Measurements from ENCODE around the gene RALGAPB.

Gene RALGAPB

DNA sequence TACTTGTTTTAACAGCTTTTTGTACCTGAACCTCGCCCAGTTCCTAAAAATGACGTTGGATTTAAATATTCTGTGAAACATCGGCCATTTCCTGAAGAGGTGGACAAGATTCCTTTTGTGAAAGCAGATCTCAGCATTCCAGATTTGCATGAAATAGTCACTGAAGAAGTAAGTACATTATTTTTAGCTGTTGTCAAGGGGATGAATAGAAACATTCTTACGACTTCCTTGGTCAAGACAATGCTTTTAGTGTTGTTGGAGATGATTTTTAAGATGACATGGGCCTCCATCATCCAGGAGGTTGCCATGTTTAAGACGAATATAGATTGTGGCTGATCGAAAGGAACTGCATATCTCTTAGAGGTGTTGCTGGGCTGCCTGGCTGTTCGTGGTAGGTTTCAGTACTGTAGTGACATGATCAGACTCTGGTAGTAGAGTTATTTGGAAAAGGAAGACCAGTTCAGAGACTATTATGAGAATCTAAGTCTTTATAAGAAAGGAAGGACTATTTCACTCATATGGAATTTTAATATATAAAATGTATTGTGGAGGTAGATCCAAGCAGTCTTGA lies 78.5 kb downstream of the RALGAPB start:
- DNase-seq, result no peak

DNA sequence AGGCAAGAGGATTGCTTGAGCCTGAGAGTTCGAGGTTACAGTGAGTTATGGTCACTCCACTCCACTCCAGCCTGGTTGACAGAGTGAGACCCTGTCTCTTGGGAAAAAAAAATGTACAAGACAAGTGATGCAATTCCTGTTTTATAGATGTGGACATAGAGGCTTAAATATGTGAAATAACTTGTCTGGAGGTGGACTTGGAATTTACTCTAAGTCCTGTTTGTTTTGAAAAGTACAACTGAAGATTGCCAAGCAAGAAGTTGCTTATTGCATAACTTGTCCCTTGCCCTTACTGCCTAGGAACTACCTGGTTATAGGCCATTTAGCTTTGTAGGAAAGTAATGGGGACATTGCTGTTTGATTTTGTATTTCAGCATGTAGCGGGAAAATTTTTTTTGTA lies 82.3 kb downstream of the RALGAPB start:
- DNase-seq, result no peak

DNA sequence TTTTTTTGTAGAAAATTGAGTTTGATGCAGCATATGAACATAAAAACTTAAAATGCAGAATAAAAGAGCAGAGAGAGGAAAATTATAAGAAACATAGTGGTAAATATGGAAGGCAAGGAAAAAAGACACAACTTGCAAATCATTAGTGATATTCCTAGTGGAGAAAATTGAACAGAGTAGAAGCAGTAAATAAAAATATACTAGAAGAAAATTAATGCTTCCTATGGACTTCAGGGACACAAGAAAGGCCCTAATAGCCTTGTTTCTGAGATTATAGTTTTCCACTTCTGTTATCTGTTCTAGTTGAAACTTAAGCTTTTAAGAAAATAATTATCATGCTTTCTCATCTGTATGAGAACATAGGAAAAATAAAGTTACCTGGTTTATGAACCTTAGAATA lies 82.8 kb downstream of the RALGAPB start:
- DNase-seq, result no peak

DNA sequence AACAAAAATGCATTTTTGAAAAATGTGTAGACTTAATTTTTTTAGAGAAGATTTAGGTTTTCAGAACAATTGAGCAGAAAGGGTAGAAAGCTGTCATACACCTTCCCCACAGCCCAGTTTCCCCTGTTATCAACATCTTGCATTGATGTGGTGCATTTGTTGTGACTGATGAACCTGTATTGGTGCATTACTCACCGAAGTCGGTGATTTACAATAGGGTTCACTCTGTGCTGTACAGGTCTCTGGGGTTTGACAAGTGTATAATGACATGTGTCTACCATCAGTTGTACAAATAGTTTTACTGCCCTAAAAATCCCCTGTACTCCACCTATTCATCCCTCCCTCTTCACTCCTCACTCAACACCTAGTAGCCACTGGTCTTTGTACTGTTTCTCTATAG lies 84.5 kb downstream of the RALGAPB start:
- DNase-seq, result no peak

DNA sequence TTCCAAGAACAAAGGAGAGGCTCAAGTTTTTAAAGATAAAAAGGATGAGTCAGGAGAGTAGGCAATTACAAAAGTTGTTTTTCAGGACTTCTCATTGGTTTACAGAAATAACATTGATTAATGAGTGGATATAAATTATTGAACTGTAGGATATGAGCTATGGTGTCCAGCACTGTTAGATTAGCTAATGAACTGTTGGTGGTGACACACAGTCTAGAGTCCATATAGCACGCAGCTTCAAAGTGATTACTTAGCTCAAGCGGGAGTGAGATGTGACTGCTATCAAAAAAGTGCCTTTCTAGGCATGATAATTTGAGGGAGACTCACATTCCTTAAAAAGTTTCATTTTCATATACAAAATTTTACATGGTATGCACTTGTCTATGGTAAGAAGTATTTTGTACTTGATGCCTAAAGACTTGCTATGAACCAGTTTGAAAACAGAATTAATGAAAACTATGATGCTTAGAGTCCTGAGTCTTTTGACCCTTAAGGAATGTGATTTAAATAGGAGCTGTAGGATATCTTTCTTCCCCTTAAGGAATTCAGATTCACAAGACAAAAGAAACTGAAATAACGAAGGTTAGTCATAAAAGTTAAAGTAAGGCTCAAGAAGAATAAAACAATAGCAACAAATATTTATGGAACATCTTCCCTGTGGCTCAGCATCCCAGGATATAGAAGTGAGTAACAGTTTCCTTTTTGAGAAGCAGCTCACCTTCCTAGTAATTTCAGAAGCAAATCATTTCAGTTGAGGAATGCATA lies 86.1 kb downstream of the RALGAPB start:
- no peak for DNase-seq

DNA sequence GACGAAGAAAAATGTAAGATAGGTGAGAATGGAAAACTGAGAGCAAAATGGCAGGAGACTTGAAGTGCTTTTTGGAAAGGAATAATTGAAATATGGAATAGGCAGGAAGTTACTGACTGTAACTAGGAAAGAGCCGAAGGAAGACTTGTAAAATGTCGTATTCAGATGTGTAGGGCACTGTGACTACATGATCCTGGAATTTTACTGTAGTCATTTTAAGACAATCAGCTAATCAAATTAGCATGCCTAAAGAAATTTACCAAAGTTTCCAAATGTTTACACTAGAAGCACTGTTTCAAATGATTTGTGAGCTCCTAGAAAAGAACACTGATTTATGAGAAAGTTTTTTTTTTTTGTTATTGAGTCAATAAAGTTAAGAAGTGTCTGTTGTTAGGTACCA lies 87.1 kb downstream of the RALGAPB start:
- no peak for DNase-seq

DNA sequence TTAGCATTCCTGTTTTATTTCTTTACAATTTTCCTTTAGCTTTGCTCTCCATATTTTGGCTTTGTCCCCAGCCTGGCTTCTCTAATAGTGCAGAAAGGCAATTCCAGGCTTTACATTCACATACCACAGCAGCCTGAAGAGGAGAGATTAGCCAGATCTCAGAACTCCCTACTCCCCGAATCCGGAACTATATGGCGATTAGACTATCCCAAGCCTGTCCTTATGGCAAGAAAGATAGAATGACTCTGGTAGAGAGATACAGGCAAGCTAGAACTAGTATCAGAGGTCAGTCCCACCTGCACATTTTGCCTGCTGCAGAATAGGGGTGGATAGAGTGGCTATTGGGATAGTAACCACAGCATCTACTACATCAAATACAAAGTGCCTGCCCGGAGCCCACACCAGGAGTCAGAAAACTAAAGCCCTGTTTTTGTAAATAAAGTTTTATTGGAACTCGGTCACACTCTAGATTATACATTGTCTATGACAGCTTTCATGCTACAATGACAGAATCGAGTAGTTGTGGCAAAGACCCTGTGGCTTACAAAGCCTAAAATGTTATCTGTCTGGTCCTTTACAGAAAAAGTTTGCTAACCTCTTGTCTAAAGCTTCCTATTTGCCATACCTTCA lies 91.3 kb downstream of the RALGAPB start:
- no peak for DNase-seq

DNA sequence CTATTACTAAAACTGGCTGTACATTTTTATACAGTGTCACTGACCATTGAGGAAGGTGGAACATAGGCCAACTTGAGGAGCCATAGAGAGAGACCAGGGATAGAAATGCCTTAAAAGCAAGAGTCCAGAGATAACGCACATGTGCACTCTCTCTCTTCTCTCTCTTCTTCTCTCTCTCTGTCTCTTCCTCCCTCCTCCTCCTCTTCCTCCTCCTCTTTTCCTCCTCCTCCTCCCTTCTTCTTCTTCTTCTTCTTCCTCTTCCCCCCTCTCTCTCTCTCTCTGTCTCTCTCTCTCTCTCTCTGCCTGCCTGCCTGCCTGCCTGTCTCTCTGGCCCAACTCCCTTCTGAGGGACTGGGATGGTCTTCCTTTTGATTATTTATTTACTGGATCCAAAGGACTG lies 92.0 kb downstream of the RALGAPB start:
- DNase-seq, result no peak

DNA sequence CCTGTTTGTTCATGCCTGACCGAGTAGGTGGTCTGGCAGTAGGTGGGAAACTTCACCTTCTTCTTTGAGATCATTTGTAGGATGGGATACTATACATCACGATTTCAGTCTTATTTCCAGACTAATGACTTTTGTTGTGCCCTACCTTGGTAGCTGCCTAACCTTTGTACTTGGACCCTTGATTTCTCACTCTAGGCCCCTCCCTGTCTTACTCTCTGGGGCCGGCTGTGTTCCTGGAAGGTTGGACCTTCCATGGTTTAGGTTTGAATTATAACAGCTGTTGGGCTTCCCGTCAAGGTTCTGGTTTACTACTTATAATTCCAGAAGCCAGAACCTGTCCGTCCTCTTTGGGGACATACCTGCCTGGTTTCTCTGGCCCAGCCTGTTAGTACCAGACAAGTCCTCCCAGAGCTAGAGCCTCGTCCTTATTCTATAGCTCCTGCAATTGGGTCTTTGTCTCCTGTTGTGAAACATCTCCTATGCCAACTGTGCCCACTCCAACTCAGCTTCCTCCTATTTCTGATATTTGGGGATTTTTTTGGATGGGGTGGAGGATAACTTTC lies 93.5 kb downstream of the RALGAPB start:
- no peak for DNase-seq

DNA sequence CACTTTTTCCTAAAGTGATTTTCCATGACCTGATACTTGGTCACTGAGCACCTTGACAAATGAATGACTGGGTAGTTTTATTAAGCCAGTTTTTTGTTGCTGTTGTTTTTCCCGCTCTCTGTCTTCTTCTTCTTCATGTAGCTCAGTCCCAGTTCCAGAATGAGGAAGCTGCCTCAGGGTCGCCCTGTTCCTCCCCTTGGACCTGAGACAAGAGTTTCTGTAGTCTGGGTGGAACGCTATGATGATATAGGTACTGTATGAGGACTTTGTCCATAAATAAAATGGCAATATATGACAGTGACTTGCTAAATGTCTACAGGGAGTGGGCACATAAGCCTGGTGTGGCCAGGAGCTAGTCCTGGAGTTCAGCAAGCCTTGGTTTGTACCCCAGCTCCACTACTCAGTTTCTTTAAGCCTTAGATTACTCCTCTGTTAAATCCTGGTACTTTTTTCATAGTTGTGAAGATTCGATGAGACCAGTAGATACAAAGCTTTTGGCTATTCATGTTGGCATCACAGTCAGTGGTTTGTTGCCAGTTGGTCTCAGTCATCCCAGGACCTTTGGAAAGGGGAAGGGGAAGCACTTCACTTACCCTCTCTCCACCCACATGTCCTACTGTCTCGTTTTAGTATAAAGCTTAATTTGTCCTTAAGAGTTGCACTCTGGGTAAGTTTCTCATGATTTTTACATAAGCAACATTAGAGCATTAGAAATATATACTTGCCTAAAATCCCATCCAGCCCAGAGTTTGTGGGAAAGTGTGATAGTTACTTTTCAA lies 97.3 kb downstream of the RALGAPB start:
- DNase-seq, result no peak

DNA sequence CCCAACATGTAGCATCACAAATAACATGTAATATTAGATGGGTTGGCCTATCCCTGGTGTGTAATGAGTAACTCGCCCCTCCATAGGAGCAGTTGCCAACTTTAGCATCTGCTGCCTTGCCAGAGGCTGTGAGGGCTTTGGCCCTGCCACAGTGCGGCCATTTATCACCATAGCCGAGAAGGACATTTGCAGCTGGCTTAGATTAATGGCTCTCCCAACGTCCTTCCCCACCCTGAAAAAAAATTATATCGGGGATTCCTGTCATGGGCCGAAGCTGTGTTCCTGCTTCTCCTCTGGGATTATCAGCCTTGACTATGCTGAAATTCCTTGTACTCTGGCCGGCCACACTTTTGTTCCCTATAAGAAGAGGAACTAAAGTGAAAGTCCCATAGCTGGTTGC lies 100.8 kb downstream of the RALGAPB start:
- DNase-seq, result no peak

DNA sequence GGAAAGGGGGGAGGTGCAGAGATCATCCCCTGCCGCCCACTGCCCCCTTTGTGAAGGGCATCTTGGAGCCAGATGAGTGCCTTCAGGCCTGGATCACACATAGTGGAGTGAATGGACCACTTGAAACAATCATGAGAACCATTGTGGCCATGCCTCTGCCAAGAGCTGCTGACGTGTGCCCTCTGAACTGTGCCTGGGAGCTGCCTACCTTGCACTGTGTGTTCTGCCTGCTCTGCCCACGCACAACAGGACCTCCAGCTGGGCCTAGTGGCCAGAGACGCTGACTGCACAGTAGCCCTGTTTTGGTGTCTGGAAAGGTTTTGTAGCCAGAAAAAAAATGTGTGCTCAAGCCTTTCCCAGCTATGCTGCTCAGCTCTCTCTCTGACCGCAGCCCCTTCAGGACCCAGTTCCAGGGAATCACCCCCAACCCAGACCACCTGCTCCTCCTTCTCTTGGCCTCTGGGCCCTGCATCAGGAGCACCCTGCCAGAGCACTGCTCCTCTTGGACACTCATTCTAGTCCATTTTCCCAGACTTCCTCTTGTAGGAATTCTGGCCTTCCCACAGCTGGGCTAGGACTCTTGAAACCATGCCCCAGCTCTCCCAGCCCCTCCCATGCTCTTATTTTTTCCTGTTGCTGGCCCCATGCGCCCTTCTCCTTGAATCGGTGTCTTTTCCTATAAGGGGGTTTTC lies 106.7 kb downstream of the RALGAPB start:
- DNase-seq, result no peak

DNA sequence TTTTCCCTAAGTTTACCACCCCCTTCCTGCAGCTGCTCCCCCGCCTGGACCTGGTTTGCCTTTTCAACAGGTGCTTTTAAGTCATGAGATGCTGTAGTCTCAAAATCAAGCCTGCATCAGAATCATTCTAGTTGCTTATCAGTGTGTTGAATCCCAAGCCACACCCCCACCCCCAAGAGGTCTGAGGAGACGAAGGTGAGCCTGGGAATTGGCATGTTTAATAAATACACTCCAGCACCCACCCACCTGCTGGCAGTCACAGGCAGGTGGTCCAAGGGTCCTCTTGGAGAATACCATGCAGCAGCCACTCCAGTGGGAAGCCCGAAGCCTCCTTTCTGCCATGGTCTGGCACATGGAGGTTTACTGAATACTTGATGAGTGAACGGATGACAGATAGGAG lies 107.3 kb downstream of the RALGAPB start:
- no peak for DNase-seq

DNA sequence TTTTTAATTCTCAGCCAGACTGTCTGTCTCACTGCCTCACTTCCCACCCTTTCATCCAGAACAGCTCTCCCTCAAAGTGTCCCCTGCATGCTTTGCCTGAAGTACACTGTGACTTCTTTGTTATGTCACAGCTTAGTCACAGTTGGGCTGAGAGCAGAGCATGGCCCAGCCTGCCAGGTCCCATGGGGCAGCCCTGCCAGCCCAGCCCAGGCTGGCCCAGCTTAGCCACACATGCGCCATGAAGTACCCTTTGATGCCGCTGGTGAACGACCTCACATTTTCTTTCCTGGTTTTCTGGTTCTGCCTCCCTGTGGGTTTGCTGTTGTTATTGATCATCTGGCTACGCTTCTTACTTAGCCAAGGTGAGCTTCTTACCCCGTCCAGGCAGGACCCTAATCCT lies 108.4 kb downstream of the RALGAPB start, which contains the start of gene ADIG:
Gene ADIG, plus strand, starts transcription at position 185 of the 400 bp plus-strand sequence. Its CDS starts 54 bp downstream, at position 239.
- no peak for DNase-seq

DNA sequence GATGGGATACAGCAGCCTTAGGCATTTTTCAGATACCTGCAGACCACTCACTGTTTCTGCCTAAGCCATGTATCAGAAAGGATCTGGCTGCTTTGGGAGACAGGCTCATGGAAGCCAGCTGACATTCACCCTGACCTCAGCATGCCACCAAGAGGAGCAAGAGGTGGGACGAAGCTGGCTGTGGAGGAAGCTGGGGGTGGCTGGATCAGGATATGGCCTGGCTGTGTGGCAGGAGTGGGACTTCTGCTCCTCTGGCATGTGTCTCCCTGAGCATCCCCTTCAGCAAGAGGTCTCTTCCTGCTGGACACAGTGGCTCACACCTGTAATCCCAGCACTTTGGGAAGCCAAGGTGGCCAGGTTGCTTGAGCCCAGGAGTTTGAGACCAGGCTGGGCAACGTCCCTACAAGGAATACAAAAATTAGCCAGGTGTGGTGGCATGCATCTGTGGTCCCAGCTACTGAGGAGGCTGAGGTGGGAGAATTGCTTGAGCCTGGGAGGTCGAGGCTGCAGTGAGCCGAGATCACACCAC lies 109.3 kb downstream of the RALGAPB start:
- no peak for DNase-seq

DNA sequence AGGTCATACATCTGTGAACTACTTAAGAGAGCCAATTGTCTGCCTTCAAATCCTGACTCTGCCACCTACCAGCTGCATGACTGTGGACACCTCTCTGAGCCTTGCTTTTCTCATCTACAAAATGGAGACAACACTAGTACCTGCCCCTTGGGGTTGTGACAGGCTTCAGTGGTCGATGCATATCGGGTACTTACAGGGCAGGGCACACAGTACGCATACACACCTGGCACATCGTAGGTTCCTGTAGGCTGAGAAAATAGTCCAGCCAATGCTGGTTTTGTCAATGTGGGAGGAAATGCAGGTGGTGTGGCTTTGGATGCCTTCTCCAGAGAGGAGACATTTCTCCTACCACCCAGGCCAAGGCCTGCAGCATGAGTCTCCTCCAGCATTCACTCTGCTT lies 110.7 kb downstream of the RALGAPB start:
- DNase-seq, result no peak

DNA sequence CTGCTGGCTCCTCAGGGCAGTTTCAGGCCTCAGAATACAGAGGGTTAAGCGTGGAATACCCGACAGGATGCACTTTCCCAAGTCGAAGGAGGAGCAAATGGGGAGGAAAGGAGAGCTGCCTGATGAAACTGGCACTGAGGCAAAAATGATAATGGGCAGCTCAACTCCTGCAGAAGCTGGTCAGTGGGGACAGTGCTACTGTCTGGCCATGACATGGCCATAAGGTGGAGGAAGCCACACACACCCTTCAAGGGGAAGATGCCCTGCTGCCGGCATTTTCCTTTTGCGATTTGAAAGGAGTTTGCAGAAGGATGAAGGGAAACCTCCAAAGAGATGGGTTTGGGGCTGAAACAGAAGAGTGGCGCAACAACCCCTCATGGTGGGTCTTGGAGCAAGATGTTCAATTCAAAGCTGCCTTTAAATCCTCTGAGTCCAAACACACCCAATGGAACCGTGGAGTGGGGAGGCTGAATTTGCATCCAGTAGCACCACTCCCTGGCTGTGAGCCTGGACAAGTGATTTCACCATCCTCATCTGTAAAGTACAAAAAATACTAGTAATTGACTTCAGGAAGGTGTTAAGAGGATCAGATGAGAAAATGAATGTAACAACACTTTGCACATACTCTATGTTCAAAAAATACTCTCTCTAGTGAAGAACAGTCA lies 111.6 kb downstream of the RALGAPB start:
- DNase-seq, result no peak

DNA sequence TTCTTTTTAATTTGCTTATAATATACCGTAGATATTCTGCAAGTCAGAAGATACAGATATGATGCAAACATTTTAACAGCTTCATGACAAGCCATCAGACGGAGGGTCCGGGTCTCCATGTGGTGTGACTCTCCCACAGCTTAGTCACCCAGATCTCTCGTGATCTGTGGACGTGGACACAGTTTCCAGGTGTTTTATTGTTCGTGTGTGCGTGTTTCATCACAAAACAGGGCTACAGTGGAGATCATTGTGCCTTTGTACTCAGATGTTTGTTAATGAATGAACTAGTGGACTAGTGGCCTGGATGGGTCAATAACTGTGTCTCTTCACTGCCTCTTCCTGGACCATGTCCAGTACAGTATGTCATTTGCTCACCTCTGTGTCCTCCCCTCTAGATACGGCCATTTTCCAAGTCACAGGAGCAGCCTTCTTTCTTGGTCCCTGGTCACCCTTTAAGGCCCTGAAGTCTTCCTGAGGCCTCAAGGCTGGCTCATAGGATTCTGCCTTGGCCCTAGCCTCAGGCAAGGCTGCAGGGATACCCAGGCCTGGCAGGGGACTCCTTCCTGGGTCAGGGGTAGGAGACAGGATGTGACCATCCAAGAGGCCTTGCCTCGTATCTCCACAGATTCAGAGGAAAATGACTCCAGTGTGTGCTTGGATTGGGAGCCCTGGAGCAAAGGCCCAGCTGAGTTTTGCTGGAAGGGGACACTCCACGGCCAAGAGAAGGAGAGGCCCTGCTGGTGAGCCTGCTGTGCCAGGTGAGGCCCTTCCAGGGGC lies 112.9 kb downstream of the RALGAPB start:
- DNase-seq, result no peak

DNA sequence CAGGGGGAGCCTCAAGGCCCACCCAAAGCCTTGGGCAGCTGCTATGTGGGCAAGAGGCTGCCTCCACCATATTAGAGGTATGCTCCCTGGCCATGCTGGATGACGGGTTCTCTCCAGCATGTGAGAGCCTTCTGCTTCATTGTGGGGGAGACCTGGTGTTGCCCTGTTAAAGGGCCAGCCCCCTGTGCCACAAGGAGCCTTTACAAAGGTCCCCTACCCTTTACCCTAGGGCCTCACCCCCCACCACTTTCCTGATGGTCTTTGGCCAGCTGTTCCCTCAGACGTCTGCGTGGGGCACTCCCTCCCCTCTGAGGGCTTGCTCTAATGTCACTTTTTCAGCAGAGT lies 113.5 kb downstream of the RALGAPB start:
- DNase-seq, result no peak

DNA sequence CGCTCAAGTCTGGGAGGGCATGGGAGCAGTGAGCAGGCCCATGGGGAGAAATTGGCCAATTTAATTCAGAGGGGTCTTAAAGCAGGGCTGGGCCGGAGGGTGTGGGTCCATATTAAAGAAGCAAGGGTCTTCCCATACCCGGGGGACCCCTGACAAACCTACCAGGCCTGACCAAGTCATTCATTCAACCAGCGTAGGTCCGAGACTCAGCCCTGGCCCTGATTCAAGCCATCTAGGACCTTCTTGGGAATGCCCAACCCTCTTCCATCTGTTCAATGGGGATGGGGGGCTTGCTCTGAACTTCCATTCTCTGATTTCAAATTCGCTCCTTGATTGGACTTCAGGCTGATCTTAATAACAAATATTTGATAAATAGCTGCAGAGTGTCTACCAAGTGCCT lies 115.7 kb downstream of the RALGAPB start:
- DNase-seq, result no peak

DNA sequence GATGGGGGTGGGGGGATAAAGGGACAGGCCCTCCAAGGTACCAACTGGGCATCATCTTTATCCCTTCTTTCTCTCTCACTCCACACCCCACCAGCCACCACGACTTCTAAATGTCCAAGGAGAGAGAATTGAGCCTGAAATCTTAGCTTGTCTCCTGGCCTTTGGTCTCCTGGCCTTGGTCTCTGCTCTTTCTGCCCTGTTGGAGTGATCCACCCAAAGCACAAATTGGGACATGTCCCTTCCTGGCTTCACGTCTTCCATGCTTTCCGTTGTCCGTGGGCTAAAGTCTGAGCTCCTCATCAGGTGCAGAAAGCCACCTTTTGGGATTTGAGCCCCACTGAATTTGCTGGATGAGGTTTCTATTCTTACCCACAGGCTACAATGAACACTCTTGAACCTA lies 116.7 kb downstream of the RALGAPB start:
- no peak for DNase-seq
